Breast epithelium (tissue), 4 donors: ENCODE measurements around the gene IFT81. TPM values are rescaled to one million over a fixed set of nuclear protein-coding genes. Genes with fewer than 3 reads are reported as not detected.

ENCODE experiments used
- DNase-seq, 2 donors: peaks; one replicate each; pipeline ENCODE4 v3.0.0-alpha.2; 2019; ENCODE audit warnings: low spot score in 2 of 2
- H3K27ac ChIP-seq, 2 donors: fragments of 200-600 bp; sonication (generic) in 1 of 2; one replicate each; pipeline ENCODE4 v1.5.1; 2016 to 2019; ENCODE audit warnings: mild to moderate bottlenecking in 1 of 2
- H3K27me3 ChIP-seq, 2 donors: fragments of 200-600 bp; sonication (generic) in 1 of 2; one replicate each; pipeline versions ENCODE4 v1.5.1 to v1.6.0; 2017 to 2019; ENCODE audit warnings: control low read depth in 1 of 2, mild to moderate bottlenecking in 1 of 2
- H3K36me3 ChIP-seq: fragments of 200-600 bp; one replicate; pipeline ENCODE4 v1.5.1; 2019
- H3K4me1 ChIP-seq, 2 donors: fragments of 200-600 bp; sonication (generic); one replicate each; pipeline ENCODE4 v1.5.1; 2016 to 2019; ENCODE audit warnings: control low read depth in 1 of 2
- H3K4me3 ChIP-seq, 3 donors: fragments of 200-600 bp; sonication (generic); 1 replicate in 2 of 3; 2 replicates in 1 of 3; pipeline ENCODE4 v1.5.1; 2016 to 2019; ENCODE audit warnings: mild to moderate bottlenecking in 3 of 3, moderate library complexity in 2 of 3
- H3K9me3 ChIP-seq, 2 donors: fragments of 200-600 bp; sonication (generic) in 1 of 2; one replicate each; pipeline ENCODE4 v1.5.1; 2016 to 2019; ENCODE audit warnings: control low read depth in 1 of 2
- CTCF ChIP-seq, 3 donors: fragments of 450-650 bp; IDR thresholded peaks; one replicate each; pipeline ENCODE4 v1.5.1; 2016 to 2017; ENCODE audit warnings: antibody characterized with exemption in 3 of 3, mild to moderate bottlenecking in 3 of 3, moderate library complexity in 3 of 3
- POLR2A ChIP-seq: fragments of 450-650 bp; IDR thresholded peaks from one replicate; pipeline ENCODE4 v1.6.1; 2016; ENCODE audit warnings: antibody characterized with exemption, mild to moderate bottlenecking, moderate library complexity
- POLR2AphosphoS5 ChIP-seq, 3 donors: sonication (generic); formaldehyde crosslinking; IDR thresholded peaks; one replicate each; pipeline ENCODE4 v1.6.1; 2017; ENCODE audit warnings: antibody characterized with exemption in 3 of 3
- intact Hi-C: fragments of 100-400 bp; cut with DNase I; formaldehyde crosslinking; loops from one replicate; pipeline ENCODE4 v1.15.1; 2023; ENCODE audit warnings: low total_unique reads
- total RNA-seq, 3 donors: library from RNA; depleted of rRNA; stranded (reverse); fragments of >200 nt; gene quantifications; one replicate each; pipeline ENCODE4 v1.1.0, GENCODE V29; 2016

The IFT81 gene
- total RNA-seq, 3 donors from 2014 or later = 9.4 to 27.1 (median 19.0) TPM

DNA sequence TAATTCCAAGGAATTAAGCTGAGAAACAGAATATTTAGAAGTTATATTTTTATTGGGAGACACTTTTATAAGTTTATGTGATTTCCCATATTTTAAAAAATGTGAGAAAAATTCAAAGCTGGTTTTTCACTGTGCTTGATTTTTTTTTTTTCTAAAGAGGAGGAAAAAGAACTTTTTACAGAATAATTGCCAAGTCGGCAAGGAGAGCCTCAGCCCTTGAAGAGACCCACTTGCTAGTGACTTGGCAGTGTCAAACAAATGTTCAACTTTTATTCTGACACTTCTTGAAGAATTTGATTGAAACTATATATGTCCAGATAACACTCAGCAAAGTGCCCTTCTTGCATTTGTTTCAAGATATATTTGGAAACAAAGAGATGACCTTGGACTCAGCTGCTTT lies 104.6 kb downstream of the IFT81 start:
- no peak for DNase-seq
- intact Hi-C loops = no loop called here
- peaks cover 0 to 4% of the 10 kb centered on the region in 2 donors for H3K4me1 ChIP-seq

GRCh38 chr12:110229409-110229808 lies 105.3 kb downstream of the IFT81 start:
- no peak for DNase-seq
- Histone ChIP-seq H3K9me3 (no peaks in the 10 kb centered on the region), H3K4me1 (no peaks in the 10 kb centered on the region), H3K27ac (no peak overlapping the region), H3K4me3 (no peak overlapping the region), H3K36me3 (no peaks in the 10 kb centered on the region), H3K27me3 (no peaks in the 10 kb centered on the region)
- TF ChIP-seq POLR2A = no peak
- TF ChIP-seq POLR2AphosphoS5 (IDR thresholded peaks at IDR 0.05) = no peak
- TF ChIP-seq CTCF (IDR thresholded peaks at IDR 0.05) = no peak
- intact Hi-C loops = no loop called here

More for the DNA sequence above, 104.6 kb downstream of the IFT81 start:
- no peak overlapping the region for H3K4me3 ChIP-seq
- no peaks in the 10 kb centered on the region for H3K9me3 ChIP-seq
- no peak overlapping the region for H3K27ac ChIP-seq
- H3K36me3 ChIP-seq = no peaks in the 10 kb centered on the region
- H3K27me3 ChIP-seq = no peaks in the 10 kb centered on the region
- no peak for TF ChIP-seq CTCF (IDR thresholded peaks at IDR 0.05)
- no peak for TF ChIP-seq POLR2A
- no peak for TF ChIP-seq POLR2AphosphoS5 (IDR thresholded peaks at IDR 0.05)

GRCh38 chr12:110230655-110231054 lies 106.5 kb downstream of the IFT81 start:
- Histone ChIP-seq H3K36me3 (no peaks in the 10 kb centered on the region), H3K4me1 (no peaks in the 10 kb centered on the region), H3K4me3 (no peak overlapping the region), H3K27me3 (no peaks in the 10 kb centered on the region), H3K27ac (no peak overlapping the region), H3K9me3 (no peaks in the 10 kb centered on the region)
- intact Hi-C loops = no loop called here
- no peak for DNase-seq
- TF ChIP-seq POLR2AphosphoS5 (IDR thresholded peaks at IDR 0.05) = no peak
- no peak for TF ChIP-seq CTCF (IDR thresholded peaks at IDR 0.05)
- no peak for TF ChIP-seq POLR2A

DNA sequence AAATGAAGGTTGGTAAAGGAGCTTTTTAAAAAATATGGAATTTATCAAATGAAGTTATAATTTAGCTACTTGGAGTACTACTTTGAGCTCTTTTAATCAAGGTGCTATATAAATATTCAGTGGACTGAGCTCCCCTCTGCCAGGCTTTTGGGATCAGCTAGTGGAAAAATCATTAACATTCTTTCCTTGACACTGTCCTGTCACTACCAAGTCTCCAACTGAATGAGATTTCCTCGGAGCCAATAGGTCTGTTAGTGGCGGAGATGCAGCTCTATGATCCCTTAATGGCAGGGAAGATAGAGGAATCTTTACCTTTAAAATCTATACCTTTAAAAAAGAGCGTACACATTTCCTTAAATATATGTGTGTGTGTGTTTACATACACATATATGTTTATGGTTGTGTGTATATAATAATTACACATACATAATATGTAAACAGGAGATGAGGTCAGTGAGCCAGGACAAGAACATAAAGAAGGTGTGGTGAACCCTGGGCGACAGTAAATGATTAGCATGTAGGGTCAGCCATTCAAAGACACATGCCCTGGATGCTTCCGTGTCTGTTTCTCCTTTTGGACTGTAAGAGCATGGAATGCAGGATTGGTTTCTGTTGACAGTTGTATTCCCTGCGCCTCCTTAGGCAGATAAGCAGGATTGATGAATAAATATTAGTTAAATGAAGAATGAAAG lies 109.2 kb downstream of the IFT81 start:
- no peaks in the 10 kb centered on the region for H3K36me3 ChIP-seq
- H3K27me3 ChIP-seq = no peaks in the 10 kb centered on the region
- H3K4me3 ChIP-seq = no peak overlapping the region
- no peak for DNase-seq
- TF ChIP-seq POLR2A = no peak
- TF ChIP-seq CTCF (IDR thresholded peaks at IDR 0.05) = no peak
- no peak for TF ChIP-seq POLR2AphosphoS5 (IDR thresholded peaks at IDR 0.05)
- H3K9me3 ChIP-seq = no peaks in the 10 kb centered on the region
- intact Hi-C loops = no loop called here
- no peak overlapping the region for H3K27ac ChIP-seq
- H3K4me1 ChIP-seq = no peaks in the 10 kb centered on the region

GRCh38 chr12:110234331-110234751 lies 110.2 kb downstream of the IFT81 start:
- no peaks in the 10 kb centered on the region for H3K4me1 ChIP-seq
- TF ChIP-seq POLR2A (no peak), POLR2AphosphoS5 (IDR thresholded peaks at IDR 0.05) (no peak), CTCF (IDR thresholded peaks at IDR 0.05) (no peak)

More at GRCh38 chr12:110234331-110234751, 110.2 kb downstream of the IFT81 start:
- H3K4me3 ChIP-seq = no peak overlapping the region
- H3K27ac ChIP-seq = no peak overlapping the region
- DNase-seq = no peak
- no peaks in the 10 kb centered on the region for H3K9me3 ChIP-seq
- no peaks in the 10 kb centered on the region for H3K27me3 ChIP-seq
- intact Hi-C loops = no loop called here
- no peaks in the 10 kb centered on the region for H3K36me3 ChIP-seq
